Prostate gland (tissue), 2 donors: ENCODE measurements around the gene PRR20C. TPM values are rescaled to one million over a fixed set of nuclear protein-coding genes. Genes with fewer than 3 reads are reported as not detected.

ENCODE experiments used
- DNase-seq: peaks from one replicate; pipeline ENCODE4 v3.0.0-alpha.2; 2019; ENCODE audit warnings: low spot score
- H3K27ac ChIP-seq, 2 donors: fragments of 200-600 bp; sonication (generic); 2 replicates each; pipeline ENCODE4 v1.5.1; 2017 to 2019
- H3K27me3 ChIP-seq: fragments of 200-600 bp; sonication (generic); replicated peaks from 2 replicates; pipeline ENCODE4 v1.5.1; 2019; ENCODE audit not compliant: insufficient read depth
- H3K36me3 ChIP-seq, 2 donors: fragments of 200-600 bp; sonication (generic); 1 replicate in 1 of 2; 2 replicates in 1 of 2; pipeline versions ENCODE4 v1.5.1 to v1.8.1; 2017 to 2019
- H3K4me1 ChIP-seq: fragments of 200-600 bp; sonication (generic); replicated peaks from 2 replicates; pipeline ENCODE4 v1.5.1; 2019
- H3K4me3 ChIP-seq, 2 donors: fragments of 200-600 bp; sonication (generic); 2 replicates each; pipeline ENCODE4 v1.5.1; 2017 to 2019
- H3K9me3 ChIP-seq: fragments of 200-600 bp; sonication (generic); 2 replicates; pipeline ENCODE4 v1.5.1; 2017
- CTCF ChIP-seq, 4 experiments: fragments of 200-600 bp in 2 of 4; fragments of 450-650 bp in 2 of 4; sonication (generic) in 2 of 4; IDR thresholded peaks; 1 replicate in 3 of 4; 2 replicates in 1 of 4; pipeline ENCODE4 v1.5.1; 2016 to 2019; ENCODE audit warnings: antibody characterized with exemption in 4 of 4, mild to moderate bottlenecking in 2 of 4, moderate library complexity in 2 of 4
- POLR2A ChIP-seq: fragments of 450-650 bp; IDR thresholded peaks from one replicate; pipeline ENCODE4 v1.6.1; 2016; ENCODE audit warnings: antibody characterized with exemption, mild to moderate bottlenecking
- POLR2AphosphoS5 ChIP-seq: sonication (generic); formaldehyde crosslinking; IDR thresholded peaks from one replicate; pipeline ENCODE4 v1.6.1; 2017; ENCODE audit warnings: antibody characterized with exemption
- WGBS: methylation state at CpG from one replicate; pipeline ENCODE4 v1.1.5; 2018; 5-methylcytosine and 5-hydroxymethylcytosine counted together
- intact Hi-C: fragments of 100-400 bp; cut with DNase I; formaldehyde crosslinking; loops from one replicate; pipeline ENCODE4 v1.14.2; 2022
- small RNA-seq, 2 donors: library from RNA; depleted of rRNA; stranded (forward); fragments of <200 nt; gene quantifications; one replicate each; pipeline ENCODE3, GENCODE V24; 2016
- total RNA-seq, 2 donors: library from RNA; depleted of rRNA; stranded (reverse); fragments of >200 nt; gene quantifications; one replicate each; pipeline ENCODE4 v1.1.0, GENCODE V29; 2016

The PRR20C gene
- total RNA-seq, 2 donors from 2014 or later = not detected

GRCh38 chr13:57191667-57192066 lies 37.8 kb downstream of the PRR20C start:
- 45% methylated on average over 1 of the region's 1 CpG for WGBS
- Histone ChIP-seq H3K9me3 (no peaks in the 10 kb centered on the region), H3K4me1 (no peaks in the 10 kb centered on the region), H3K27me3 (no peaks in the 10 kb centered on the region), H3K36me3 (no peaks in the 10 kb centered on the region), H3K27ac (no peak overlapping the region), H3K4me3 (no peak overlapping the region)
- DNase-seq = no peak
- TF ChIP-seq POLR2AphosphoS5 (no peak), CTCF (IDR thresholded peaks at IDR 0.05) (no peak), POLR2A (no peak)
- intact Hi-C loops = no loop called here

Small RNA genes lying within 50 kb of the gene (small RNA-seq; reads per million reads assigned to genes)
- 0 reads per million in 2 donors for gene PRR20FP

Other genes starting within 250 kb of the PRR20C start
- not detected for gene PRR20A, start 13.1 kb upstream of the PRR20C start, total RNA-seq
- not detected for gene PRR20B, start 6.6 kb upstream of the PRR20C start, total RNA-seq
- not detected for gene PRR20D, start 6.6 kb downstream of the PRR20C start, total RNA-seq
- not detected for gene PRR20E, start 13.1 kb downstream of the PRR20C start, total RNA-seq